GM12878 (cell line): Measurements from ENCODE around the gene FAM111B. TPM values are rescaled to one million over a fixed set of nuclear protein-coding genes. Genes with fewer than 3 reads are reported as not detected.

Experiments used
- ATF3 ChIP-seq: IDR thresholded peaks from 2 replicates; pipeline ENCODE4 v1.6.1; 2011; ENCODE audit warnings: low read depth, mild to moderate bottlenecking, low read length, moderate library complexity, borderline replicate concordance; ENCODE audit errors: extremely low read depth
- BMI1 ChIP-seq: fragments of 450-650 bp; IDR thresholded peaks from 2 replicates; pipeline ENCODE4 v1.6.1; 2016; ENCODE audit warnings: mild to moderate bottlenecking, moderate library complexity, borderline replicate concordance
- CBX3 ChIP-seq: fragments of 200-600 bp; sonication (generic); IDR thresholded peaks from 2 replicates; pipeline ENCODE4 v1.6.1; 2016; ENCODE audit warnings: low read depth, borderline replicate concordance
- CREB1 ChIP-seq: IDR thresholded peaks from 2 replicates; pipeline ENCODE4 v1.6.1; 2012; ENCODE audit warnings: low read depth, mild to moderate bottlenecking, inconsistent platforms
- EED ChIP-seq: sonication (generic); IDR thresholded peaks from 2 replicates; pipeline ENCODE4 v1.6.1; 2016; ENCODE audit warnings: antibody characterized with exemption, low read depth
- ESRRA ChIP-seq: IDR thresholded peaks from 2 replicates; pipeline ENCODE4 v1.6.1; 2012; ENCODE audit warnings: mild to moderate bottlenecking, low read length, improper control_type of control experiment
- IKZF2 ChIP-seq, 2 experiments: fragments of 450-650 bp; IDR thresholded peaks; 2 replicates each; pipeline ENCODE4 v1.6.1; 2017; ENCODE audit warnings: mild to moderate bottlenecking in 2 of 2, moderate library complexity in 2 of 2
- NFIC ChIP-seq: IDR thresholded peaks from 2 replicates; pipeline ENCODE4 v1.6.1; 2012; ENCODE audit warnings: low read depth, mild to moderate bottlenecking, inconsistent platforms, low read length, moderate library complexity
- PAX8 ChIP-seq: fragments of 450-650 bp; IDR thresholded peaks from 2 replicates; pipeline ENCODE4 v1.6.1; 2017; ENCODE audit warnings: mild to moderate bottlenecking, moderate library complexity
- POLR2AphosphoS2 ChIP-seq: IDR thresholded peaks from 2 replicates; pipeline ENCODE4 v1.6.1; 2011; ENCODE audit warnings: low read depth, mild to moderate bottlenecking, low read length, improper control_type of control experiment, moderate library complexity
- RAD51 ChIP-seq: fragments of 450-650 bp; IDR thresholded peaks from 2 replicates; pipeline ENCODE4 v1.6.1; 2016; ENCODE audit warnings: moderate library complexity, mild to moderate bottlenecking, inconsistent platforms
- RFX5 ChIP-seq: IDR thresholded peaks from 2 replicates; pipeline ENCODE4 v1.6.1; 2011; ENCODE audit warnings: low read depth, low read length, improper control_type of control experiment
- SIX5 ChIP-seq: IDR thresholded peaks from 2 replicates; pipeline ENCODE4 v1.6.1; 2011; ENCODE audit warnings: mild to moderate bottlenecking, low read depth, low read length, moderate library complexity; ENCODE audit not compliant: severe bottlenecking
- SREBF2 ChIP-seq: IDR thresholded peaks from 2 replicates; pipeline ENCODE4 v1.6.1; 2012; ENCODE audit warnings: mild to moderate bottlenecking, low read length
- polyA plus RNA-seq, 11 experiments: library from polyadenylated mRNA; depleted of rRNA in 4 of 11; unstranded in 6 of 11; stranded (reverse) in 5 of 11; fragments of >200 nt; fragmentation: Nextera tagmentation in 4 of 11; fragmentation: Illumina TruSeq in 1 of 11; extraction: Ambion mirVana in 4 of 11; extraction: Trizol in 1 of 11; gene quantifications; 1 replicate in 1 of 11; 2 replicates in 10 of 11; pipeline versions ENCODE4 v1.2.1 to v1.2.3, GENCODE V29; 2011 to 2016; ENCODE audit warnings: inconsistent platforms in 2 of 11, missing spikeins in 2 of 11, low read depth in 1 of 11
- total RNA-seq, 4 experiments: library from RNA; depleted of rRNA in 3 of 4; stranded (reverse); fragments of >200 nt in 3 of 4; fragmentation: Illumina TruSeq in 1 of 4; extraction: Trizol in 1 of 4; gene quantifications; 2 replicates each; pipeline versions ENCODE4 v1.2.1 to v1.2.3, GENCODE V29; 2013 to 2021
- TF ChIP-seq, protein P1 (sequence below), 3 experiments: IDR thresholded peaks in 2 of 3; conservative IDR thresholded peaks in 1 of 3; 2 replicates each; pipeline ENCODE4 v1.5.1; 2011; ENCODE audit warnings: low read depth in 3 of 3, low read length in 3 of 3, mild to moderate bottlenecking in 3 of 3, control low read depth in 2 of 3, moderate library complexity in 2 of 3, inconsistent platforms in 1 of 3, mixed read lengths in 1 of 3; ENCODE audit not compliant: control insufficient read depth in 2 of 3, insufficient read depth in 1 of 3; ENCODE audit errors: extremely low read depth in 1 of 3
- TF ChIP-seq, protein P2 (sequence below): IDR thresholded peaks from 2 replicates; pipeline ENCODE4 v1.6.1; 2012; ENCODE audit warnings: low read depth, low read length, improper control_type of control experiment
- TF ChIP-seq, protein P3 (sequence below): fragments of 450-650 bp; IDR thresholded peaks from 2 replicates; pipeline ENCODE4 v1.6.1; 2016; ENCODE audit warnings: mild to moderate bottlenecking, moderate library complexity, borderline replicate concordance
- TF ChIP-seq, protein P4 (sequence below): fragments of 450-650 bp; IDR thresholded peaks from 2 replicates; pipeline ENCODE4 v1.6.1; 2016; ENCODE audit warnings: mild to moderate bottlenecking

FAM111B gene
- total and polyA plus RNA-seq, 10 of the 15 experiments (the other 5 are each of a cell fraction or from before 2014, with no cell fraction given) = 35.9 to 97.2 (median 62.1) TPM

DNA sequence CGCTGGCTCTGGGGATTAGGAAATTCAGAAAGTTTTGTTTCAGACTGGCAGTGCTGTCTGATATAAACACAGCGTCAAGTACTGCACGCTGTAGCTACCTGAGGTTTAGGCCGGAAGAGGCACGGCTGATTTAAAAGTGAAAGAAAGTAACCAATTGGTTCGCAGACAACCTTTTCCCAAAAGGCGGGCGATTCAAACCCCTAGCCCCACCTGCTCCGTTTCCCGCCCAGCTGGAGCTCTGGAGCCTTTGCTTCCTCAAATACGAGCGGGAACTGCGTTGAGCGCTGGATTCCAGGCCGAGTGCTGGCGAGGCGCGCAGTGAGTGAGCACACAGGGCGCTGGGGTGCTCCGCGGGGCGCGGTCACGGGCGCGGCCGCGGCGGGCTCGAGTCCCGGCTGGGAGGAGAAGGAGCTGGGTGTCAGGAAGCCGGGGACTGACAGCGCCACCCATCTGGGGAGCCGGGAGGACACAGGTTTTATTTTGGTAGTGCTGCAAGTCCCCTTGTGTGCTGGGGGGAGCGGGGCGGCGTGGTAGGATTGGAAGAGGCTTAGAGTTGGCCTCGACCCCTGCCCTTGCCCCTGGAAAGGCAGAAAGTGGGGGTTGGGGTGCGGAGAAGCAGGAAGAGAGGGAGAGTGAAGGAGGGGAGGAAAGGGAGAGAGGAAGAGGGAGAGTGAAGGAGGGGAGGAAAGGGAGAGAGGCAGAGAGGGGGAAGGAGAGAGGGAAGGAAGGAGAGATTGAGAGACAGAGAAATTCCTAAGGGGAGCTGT, 37.7 kb downstream of the FAM111B start (continued):
- TF ChIP-seq, protein P1, sequence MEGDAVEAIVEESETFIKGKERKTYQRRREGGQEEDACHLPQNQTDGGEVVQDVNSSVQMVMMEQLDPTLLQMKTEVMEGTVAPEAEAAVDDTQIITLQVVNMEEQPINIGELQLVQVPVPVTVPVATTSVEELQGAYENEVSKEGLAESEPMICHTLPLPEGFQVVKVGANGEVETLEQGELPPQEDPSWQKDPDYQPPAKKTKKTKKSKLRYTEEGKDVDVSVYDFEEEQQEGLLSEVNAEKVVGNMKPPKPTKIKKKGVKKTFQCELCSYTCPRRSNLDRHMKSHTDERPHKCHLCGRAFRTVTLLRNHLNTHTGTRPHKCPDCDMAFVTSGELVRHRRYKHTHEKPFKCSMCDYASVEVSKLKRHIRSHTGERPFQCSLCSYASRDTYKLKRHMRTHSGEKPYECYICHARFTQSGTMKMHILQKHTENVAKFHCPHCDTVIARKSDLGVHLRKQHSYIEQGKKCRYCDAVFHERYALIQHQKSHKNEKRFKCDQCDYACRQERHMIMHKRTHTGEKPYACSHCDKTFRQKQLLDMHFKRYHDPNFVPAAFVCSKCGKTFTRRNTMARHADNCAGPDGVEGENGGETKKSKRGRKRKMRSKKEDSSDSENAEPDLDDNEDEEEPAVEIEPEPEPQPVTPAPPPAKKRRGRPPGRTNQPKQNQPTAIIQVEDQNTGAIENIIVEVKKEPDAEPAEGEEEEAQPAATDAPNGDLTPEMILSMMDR (IDR thresholded peaks at IDR 0.05 in 2 of 3, conservative IDR thresholded peaks at IDR 0.05 in 1 of 3; ENCODE audit: control insufficient read depth in 2 of 3, extremely low read depth in 1 of 3, insufficient read depth in 1 of 3, low read depth in 3 of 3, low read length in 3 of 3) = peak; percentile 24 to 34 (median 24); a peak in 3 of 6 replicates
- TF ChIP-seq BMI1 (no peak), PAX8 (no peak), ESRRA (no peak), EED (peak; percentile 73), RFX5 (no peak), RAD51 (no peak), NFIC (0 out of 2 replicates have a peak, but pooled peaks have one; percentile 61), POLR2AphosphoS2 (peak; percentile 55; the same call in 1 of the 2 replicates), SREBF2 (no peak), IKZF2 (IDR thresholded peaks at IDR 0.05) (peak; percentile 88), ATF3 (no peak), CBX3 (no peak), CREB1 (0 out of 2 replicates have a peak, but pooled peaks have one; percentile 30), SIX5 (no peak)
- TF ChIP-seq, protein P2, sequence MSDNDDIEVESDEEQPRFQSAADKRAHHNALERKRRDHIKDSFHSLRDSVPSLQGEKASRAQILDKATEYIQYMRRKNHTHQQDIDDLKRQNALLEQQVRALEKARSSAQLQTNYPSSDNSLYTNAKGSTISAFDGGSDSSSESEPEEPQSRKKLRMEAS = peak; percentile 81; the same call in 1 of the 2 replicates
- TF ChIP-seq, protein P3, sequence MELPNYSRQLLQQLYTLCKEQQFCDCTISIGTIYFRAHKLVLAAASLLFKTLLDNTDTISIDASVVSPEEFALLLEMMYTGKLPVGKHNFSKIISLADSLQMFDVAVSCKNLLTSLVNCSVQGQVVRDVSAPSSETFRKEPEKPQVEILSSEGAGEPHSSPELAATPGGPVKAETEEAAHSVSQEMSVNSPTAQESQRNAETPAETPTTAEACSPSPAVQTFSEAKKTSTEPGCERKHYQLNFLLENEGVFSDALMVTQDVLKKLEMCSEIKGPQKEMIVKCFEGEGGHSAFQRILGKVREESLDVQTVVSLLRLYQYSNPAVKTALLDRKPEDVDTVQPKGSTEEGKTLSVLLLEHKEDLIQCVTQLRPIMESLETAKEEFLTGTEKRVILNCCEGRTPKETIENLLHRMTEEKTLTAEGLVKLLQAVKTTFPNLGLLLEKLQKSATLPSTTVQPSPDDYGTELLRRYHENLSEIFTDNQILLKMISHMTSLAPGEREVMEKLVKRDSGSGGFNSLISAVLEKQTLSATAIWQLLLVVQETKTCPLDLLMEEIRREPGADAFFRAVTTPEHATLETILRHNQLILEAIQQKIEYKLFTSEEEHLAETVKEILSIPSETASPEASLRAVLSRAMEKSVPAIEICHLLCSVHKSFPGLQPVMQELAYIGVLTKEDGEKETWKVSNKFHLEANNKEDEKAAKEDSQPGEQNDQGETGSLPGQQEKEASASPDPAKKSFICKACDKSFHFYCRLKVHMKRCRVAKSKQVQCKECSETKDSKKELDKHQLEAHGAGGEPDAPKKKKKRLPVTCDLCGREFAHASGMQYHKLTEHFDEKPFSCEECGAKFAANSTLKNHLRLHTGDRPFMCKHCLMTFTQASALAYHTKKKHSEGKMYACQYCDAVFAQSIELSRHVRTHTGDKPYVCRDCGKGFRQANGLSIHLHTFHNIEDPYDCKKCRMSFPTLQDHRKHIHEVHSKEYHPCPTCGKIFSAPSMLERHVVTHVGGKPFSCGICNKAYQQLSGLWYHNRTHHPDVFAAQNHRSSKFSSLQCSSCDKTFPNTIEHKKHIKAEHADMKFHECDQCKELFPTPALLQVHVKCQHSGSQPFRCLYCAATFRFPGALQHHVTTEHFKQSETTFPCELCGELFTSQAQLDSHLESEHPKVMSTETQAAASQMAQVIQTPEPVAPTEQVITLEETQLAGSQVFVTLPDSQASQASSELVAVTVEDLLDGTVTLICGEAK = peak; percentile 46; the same call in 1 of the 2 replicates
- TF ChIP-seq, protein P4, sequence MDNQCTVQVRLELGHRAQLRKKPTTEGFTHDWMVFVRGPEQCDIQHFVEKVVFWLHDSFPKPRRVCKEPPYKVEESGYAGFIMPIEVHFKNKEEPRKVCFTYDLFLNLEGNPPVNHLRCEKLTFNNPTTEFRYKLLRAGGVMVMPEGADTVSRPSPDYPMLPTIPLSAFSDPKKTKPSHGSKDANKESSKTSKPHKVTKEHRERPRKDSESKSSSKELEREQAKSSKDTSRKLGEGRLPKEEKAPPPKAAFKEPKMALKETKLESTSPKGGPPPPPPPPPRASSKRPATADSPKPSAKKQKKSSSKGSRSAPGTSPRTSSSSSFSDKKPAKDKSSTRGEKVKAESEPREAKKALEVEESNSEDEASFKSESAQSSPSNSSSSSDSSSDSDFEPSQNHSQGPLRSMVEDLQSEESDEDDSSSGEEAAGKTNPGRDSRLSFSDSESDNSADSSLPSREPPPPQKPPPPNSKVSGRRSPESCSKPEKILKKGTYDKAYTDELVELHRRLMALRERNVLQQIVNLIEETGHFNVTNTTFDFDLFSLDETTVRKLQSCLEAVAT = peak; percentile 49; the same call in 1 of the 2 replicates
